GM11168 (cell line): ENCODE results near the gene PCDHGC5.

ENCODE experiments used
- in situ Hi-C: fragments of 300-500 bp; cut with MboI; formaldehyde crosslinking; loops from one replicate; pipeline ENCODE4 v1.12.0; 2022; ENCODE audit warnings: low sequenced_read_pairs; ENCODE audit not compliant: unreplicated experiment

Gene PCDHGC5

DNA sequence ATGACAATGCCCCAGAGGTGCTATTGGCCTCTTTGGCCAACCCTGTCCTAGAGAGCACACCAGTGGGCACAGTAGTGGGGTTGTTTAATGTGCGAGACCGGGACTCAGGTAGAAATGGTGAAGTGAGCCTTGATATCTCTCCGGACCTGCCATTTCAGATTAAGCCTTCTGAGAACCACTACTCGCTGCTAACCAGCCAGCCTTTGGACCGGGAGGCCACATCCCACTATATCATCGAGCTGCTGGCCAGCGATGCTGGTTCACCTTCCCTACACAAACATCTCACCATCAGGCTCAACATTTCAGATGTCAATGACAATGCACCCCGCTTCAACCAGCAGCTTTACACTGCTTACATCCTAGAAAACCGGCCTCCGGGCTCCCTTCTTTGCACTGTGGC is 1.4 kb downstream of the PCDHGC5 start:
- in situ Hi-C loops, result no loop called here

DNA sequence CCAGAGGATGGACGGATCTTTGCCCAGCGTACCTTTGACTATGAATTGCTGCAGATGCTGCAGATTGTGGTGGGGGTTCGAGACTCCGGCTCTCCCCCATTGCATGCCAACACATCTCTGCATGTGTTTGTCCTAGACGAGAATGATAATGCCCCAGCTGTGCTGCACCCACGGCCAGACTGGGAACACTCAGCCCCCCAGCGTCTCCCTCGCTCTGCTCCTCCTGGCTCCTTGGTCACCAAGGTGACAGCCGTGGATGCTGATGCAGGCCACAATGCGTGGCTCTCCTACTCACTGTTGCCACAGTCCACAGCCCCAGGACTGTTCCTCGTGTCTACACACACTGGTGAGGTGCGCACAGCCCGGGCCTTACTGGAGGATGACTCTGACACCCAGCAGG is 1.9 kb downstream of the PCDHGC5 start:
- in situ Hi-C loops, result no loop called here

DNA sequence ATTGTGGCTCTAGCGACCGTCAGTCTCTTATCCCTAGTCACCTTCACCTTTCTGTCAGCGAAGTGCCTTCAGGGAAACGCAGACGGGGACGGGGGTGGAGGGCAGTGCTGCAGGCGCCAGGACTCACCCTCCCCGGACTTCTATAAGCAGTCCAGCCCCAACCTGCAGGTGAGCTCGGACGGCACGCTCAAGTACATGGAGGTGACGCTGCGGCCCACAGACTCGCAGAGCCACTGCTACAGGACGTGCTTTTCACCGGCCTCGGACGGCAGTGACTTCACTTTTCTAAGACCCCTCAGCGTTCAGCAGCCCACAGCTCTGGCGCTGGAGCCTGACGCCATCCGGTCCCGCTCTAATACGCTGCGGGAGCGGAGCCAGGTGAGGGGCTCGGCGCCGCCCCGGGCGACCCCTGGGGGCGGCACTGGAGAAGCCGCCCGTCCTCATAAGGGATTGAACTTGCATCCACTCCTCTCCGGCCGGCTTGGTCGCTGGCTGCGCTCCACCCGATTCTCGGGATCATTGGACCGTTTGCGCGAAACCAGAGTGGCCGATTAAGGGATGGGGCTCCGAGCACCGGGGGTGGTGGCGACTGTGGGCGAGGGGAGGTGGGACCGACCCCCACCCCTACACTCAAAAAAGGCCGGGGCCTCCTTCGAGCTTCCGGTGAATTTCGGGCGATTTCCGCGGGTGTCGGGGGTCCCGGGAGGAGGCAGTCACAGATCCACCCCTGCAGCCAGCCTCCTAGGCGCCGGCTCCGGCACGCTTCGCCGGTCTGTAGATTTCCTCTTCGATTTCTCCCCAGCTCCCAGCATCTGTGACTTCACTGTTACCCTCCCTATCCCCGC is 2.7 kb downstream of the PCDHGC5 start:
- in situ Hi-C loops, result no loop called here

DNA sequence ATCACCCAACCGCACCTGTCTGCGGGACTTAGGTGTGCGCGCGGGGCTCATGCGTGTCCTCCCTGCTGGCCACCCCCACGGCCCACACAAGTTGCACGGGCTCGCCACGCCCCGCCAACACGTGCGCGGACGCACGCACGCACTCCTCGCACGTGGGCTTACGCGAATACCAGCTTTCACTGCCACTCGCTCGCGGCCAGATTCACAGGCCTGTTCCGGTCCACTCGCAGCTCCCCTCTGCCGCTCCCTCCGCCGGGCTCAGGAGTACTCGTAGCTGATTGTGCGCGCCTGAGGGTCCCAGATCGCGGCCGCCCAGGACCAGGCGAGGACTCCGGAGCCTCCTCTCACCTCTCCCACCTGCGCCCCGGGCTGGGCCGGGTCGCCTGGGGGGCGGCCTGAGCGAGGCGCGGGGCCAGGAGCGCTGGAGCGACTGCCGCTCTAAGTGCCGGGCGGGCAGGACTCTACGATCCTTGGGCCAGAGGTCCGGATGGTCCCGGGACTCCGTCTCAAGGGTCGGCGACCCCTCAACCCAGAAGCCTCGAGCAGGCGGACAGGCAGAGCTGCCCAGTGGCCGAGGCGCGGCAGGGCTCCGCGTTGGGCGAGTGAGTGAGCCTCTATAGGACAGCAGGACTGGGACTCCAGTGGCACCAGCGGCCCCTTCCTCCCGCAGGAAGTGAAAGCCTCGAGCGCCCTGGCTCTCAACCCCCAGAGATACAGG is 3.4 kb downstream of the PCDHGC5 start:
- in situ Hi-C loops, result no loop called here

DNA sequence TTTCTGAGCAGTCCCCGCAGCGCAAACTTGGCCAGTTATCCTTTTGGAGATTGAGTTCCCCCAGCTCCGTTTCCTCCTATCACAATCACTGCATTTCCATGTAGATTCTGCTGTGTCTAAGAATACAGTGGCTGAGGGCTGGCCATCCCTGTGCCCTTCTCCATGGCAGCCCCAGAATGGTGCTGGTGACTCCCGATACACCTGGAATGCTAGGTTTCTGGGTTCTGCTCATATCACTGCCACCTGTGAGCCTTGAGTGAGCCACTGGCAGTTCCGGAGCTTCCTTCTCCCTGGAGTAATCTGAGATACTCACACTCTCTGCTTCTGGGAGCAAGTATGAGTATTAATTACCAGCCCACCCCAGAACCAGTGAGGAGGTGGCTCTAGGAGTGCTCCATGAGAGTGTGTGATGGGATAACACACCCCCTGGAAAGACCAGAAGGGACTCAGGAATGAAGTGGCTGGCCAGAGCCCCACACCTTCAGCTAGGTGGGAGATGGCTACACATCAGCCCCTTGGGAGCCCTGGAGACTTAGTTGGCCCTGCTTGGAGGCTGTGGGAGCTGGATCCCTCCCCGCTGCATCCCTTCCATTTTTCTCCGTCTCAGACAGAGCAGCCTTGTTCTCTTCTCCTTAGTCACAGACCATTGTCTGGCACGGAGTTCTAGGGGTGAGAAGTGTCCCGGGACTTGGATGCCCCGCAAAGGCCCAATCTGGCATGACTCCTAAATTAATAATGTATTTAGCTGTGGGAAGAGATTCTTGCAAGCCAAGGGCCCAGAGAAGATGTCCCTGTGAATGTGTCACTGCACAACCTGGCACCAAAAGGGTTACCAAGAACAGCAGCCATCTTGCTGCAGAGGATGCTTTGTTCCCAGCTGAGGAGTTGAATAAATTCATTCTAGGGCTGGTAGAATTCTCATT is 4.9 kb downstream of the PCDHGC5 start:
- in situ Hi-C loops, result no loop called here

DNA sequence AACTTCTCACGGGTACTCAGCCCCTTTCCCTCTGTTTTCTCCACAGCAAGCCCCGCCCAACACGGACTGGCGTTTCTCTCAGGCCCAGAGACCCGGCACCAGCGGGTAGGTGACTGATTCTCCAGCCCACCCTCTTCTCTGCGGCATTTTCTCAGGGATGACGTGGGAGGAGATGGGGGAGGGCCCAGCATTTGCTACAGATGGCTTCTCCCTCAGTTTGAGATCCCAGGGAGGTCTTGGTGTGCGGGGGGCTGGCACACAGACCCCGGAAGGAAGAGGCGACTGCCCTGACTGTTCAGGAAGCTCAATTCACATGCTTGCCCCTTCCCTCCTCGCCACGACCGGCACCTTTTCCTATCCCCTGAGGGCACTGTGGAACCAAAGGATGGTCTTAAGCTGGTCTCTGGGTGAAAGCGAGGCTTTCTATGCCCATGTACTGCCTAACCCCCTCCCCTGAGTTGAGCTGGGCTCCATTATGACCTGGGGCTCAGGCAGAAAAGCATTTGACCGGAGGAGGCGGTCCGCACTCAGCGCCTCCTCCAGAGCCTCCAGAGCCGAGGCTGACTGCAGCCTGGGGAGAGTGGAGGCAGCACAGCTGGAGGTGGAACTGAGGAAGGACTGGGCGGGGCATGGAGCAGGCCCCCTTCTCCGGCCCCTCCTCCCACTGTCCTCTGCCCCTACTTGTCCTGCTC is 6.0 kb downstream of the PCDHGC5 start:
- in situ Hi-C loops, result no loop called here

DNA sequence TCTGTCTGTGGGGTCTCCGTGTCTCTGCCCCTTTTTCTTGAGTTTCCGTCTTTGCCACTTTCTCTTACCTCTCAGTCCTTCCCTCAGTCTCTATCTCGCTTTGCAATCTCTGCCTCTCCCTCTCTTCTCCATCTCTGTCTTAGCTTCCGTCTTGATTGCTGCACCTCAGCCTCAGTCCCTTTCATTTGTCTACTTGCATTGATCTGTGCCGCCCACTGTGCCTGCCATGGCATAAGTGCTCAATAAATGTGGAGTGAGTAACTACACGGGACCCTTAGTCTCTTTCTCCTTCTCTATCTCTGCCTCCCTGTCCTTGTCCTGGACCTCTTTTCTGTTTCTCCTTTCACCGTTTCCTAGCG is 6.6 kb downstream of the PCDHGC5 start:
- in situ Hi-C loops, result no loop called here

DNA sequence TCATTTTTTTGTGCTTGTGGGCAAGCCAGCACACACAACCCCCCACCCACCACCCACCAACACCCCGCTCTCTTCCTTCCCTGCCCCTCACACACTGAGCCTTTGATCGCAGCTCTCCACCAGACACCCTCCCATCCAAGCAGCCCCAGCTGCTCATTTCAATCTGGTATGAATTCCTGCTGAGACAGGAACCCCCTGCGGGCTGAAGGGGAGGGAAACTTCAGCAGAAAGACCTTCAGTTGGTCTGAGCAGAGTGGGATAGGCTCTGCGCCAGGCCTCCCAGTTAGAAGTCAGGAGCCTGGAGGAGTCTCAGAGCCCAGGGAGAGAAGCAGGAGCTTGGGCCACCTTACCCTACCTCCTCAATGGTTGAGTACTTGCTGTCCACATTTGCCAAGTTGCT is 7.2 kb downstream of the PCDHGC5 start:
- in situ Hi-C loops, result no loop called here

DNA sequence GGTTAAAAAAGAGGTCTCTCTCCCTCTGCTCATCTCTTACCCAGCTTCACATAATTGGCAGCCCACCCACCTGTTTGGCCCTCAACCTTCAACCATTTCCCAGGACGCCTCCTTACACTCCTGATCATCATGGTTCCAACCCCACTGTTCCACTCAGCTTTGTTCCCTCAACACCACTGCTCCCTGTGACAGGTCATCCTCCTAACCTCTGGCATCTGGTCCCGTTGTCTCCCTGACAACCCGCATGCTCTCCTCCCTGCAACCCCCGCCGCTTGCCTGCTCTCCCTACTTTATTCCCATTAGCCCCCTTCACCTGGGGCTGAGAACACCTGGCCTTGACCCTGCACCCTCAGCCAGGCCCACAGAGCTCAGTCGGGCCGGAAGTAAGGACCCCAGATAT is 12.9 kb downstream of the PCDHGC5 start:
- in situ Hi-C loops, result no loop called here

DNA sequence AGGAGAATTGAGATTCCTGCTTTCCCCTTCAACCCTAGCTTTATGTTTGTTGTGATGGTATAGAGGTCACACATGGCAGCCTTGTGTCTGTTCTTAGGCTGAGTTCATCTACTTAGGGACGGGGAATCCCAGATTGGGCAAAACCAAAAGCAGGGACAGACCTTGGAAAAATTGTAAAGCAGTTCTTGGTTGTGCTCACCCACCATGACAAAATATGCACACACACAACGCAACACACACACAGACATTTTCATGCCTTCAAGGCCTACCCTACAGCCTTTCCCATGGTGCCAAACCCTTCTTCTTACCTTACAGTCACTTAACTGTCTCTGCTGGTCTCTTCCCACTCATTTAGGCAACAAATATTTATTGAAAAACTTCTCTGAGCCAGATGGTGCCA is 14.8 kb downstream of the PCDHGC5 start:
- in situ Hi-C loops, result no loop called here

DNA sequence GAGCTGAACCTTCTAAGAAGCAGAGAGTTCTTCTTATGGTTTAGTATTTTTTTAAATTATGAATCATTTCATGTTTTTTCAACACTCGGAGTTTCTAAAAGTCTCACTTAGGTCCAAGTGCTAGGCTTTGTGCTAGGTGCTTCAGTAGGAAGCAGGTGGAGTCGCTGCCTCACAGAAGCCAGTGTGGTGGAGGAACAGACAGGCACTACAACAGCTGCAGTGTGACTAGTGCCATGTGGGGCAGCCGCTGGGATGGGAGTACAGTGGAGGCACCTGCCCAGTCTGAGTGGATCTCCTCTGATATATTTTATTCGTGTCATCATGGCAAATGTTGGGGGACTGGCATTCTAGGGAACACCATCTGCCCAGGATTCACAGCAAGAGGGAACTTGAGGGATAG is 15.3 kb downstream of the PCDHGC5 start:
- in situ Hi-C loops, result no loop called here

DNA sequence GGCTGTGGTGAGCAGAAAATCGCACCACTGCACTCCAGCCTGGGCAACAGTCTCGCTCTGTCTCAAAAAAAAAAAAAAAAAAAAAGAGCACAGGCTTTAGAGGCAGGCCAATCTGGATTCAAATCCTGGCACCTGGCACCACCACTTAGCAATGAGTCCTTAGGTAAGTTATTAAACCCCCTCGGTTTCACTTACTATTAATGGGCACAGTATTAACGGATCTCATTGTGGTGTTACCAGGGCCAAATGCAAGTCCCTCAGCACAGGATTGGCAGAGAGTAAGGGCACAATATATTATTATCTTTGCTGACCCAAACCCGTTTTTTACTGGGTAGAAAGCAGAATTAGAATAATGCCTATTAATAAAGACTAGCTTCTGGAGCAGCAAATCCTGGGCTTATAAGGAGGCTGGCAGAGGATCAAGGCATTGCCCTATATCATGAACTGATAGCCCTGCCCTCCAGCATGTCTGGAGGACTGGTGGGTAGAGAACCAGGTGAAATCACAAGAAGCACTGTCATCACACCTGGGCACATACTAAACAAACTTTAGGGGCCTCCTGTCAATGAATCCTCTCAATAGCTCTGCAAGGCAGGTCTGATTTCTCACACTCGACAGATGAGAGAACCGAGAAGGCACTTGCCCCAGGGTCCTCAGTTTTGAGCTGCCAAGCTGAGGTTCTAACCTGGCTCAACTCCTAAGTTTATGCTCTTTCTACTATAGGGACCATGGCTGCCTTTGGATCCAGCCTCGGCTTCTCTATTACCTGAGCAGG is 17.7 kb downstream of the PCDHGC5 start:
- in situ Hi-C loops, result no loop called here

DNA sequence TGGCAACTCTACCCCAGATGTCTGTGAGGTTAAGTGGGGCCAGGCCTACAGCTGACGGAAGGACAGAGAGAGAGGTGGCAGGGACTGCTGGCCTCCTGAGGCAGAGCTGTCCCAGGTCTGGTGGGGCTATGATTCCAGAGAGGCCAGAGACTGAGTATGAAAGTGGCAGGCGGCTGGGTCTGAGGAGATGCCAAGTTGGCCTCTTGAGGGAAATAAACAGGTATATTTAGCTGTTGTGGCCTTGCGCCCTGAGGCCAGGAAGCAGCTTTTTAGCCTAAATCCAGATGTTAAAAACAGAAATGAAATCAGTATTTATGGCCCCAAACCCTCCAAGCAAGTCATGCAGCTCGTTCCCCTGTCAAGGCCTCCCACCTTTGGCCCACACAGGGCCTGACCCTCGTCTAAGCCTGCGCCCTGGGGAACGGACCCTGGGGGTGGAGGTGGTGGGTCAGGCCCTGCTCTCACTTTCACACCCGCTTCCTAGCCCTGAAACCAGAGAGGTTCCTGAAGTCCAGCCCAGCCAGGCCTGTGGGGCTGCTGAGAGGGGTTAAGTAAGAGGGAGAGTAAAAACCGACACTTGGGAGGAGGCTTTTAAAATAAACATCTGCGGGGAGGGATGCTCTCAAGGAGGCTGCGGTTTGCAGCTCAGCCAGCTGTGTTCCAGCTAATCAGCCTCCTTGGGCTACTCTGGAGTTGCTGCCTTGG is 18.7 kb downstream of the PCDHGC5 start:
- in situ Hi-C loops, result no loop called here

DNA sequence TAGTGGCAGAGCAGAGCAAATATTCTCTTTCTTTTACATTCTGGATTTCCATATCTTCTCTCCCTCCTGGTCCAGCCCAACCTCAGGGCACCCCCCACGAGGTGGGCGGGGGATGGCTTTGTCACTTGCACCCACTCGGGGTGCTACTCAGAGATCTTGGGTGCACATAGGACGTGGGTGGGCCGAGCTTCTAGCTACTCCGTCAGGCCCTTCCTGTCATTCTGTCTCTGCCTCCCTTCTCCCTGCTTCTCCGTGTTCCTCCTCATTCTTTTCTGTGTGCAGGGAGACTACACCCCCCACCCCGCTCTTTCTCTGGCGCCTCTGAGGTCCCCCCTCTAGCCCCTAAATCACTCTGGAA is 19.5 kb downstream of the PCDHGC5 start:
- in situ Hi-C loops, result no loop called here

DNA sequence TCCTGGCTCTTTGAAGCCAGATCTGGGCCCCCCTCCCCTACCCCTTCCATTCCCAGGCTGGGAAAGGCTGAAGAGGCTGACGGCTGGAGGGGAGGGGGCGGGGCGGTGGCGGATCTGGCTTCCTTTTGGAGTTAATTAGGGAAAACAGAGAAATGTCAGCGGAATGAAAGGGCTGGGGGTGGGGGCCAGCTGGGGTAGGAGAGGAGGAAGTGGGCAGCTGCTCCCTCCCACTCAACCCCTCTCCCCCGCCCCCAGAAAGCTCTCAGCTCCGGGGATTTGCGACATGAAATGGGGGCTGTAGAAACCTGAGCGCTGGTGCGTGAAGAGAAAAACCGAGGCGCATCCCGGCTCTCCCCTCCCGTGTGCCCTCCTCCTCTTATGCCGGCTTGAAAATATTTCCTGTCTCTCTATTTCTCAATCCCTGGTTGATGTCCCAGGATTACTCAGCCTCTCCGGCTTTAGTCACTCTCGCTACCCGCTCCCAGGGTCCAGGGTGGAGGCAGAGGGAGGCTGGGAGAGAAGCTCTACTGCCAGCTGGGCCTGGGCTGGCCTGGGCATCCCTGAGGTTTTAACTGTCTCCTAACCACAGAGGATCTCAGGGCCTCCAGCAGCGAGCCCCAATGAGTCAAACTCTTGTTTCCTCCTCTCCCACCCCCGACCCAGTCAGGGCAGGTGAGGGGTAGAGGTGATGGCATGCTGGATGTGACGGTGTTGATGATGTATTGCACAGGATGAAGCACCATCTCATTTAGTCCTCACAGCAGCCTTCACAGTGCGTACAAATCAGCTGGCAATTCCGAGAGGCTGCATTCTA is 20.1 kb downstream of the PCDHGC5 start:
- in situ Hi-C loops, result no loop called here

DNA sequence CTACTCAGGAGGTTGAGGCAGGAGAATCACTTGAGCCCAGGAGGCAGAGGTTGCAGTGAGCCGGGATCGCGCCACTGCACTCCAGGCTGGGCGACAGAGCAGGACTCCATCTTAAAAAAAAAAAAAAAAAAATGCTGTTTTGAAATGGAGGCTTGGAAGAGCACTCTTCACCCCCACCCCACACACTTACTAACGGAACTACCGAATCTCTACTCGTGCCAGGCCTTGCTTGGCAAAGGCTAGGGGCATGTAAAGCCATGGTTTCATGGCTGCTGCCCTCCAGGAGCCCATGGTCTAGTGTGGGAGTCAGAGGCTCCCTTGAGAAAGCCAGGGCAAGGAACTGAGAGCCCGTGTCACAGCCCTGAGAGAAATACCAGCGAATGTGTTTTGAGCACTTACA is 21.3 kb downstream of the PCDHGC5 start:
- in situ Hi-C loops, result no loop called here

DNA sequence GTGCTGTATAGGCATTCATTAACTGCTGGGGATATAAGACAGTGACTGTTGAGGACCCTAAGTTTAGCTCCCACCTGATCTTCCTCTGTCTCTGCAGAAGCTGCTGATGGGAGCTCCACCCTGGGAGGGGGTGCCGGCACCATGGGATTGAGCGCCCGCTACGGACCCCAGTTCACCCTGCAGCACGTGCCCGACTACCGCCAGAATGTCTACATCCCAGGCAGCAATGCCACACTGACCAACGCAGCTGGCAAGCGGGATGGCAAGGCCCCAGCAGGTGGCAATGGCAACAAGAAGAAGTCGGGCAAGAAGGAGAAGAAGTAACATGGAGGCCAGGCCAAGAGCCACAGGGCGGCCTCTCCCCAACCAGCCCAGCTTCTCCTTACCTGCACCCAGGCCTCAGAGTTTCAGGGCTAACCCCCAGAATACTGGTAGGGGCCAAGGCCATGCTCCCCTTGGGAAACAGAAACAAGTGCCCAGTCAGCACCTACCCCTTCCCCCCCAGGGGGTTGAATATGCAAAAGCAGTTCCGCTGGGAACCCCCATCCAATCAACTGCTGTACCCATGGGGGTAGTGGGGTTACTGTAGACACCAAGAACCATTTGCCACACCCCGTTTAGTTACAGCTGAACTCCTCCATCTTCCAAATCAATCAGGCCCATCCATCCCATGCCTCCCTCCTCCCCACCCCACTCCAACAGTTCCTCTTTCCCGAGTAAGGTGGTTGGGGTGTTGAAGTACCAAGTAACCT is 22.1 kb downstream of the PCDHGC5 start:
- in situ Hi-C loops, result no loop called here
